Astrocyte (in vitro differentiated cells and primary cell): ENCODE data around the gene RPP25. TPM values are rescaled to one million over a fixed set of nuclear protein-coding genes. Genes with fewer than 3 reads are reported as not detected.

Source experiments
- DNase-seq: peaks from one replicate; pipeline ENCODE4 v3.0.0-alpha.2; 2010; ENCODE audit warnings: low read depth
- FAIRE-seq: peaks from 2 replicates; lab custom pipeline; 2011; peaks lifted over from hg19 to GRCh38; lab: Jason Lieb, UNC
- H2AFZ ChIP-seq: 2 replicates; pipeline ENCODE4 v1.6.0; 2012; ENCODE audit warnings: low read depth, low read length, inconsistent platforms
- H3K27ac ChIP-seq: 2 replicates; pipeline ENCODE4 v1.5.1; 2011; ENCODE audit warnings: low read depth, low read length, inconsistent platforms
- H3K27me3 ChIP-seq: 2 replicates; pipeline ENCODE4 v1.6.0; 2011; ENCODE audit warnings: low read length, inconsistent platforms; ENCODE audit not compliant: insufficient read depth
- H3K36me3 ChIP-seq: 2 replicates; pipeline ENCODE4 v1.5.1; 2011; ENCODE audit warnings: low read length, inconsistent platforms; ENCODE audit not compliant: insufficient read depth
- H3K4me1 ChIP-seq: 2 replicates; pipeline ENCODE4 v1.5.1; 2011; ENCODE audit warnings: low read length, inconsistent platforms; ENCODE audit not compliant: insufficient read depth
- H3K4me2 ChIP-seq: 2 replicates; pipeline ENCODE4 v1.6.0; 2012; ENCODE audit warnings: low read length, inconsistent platforms
- H3K4me3 ChIP-seq: 2 replicates; pipeline ENCODE4 v1.5.1; 2011; ENCODE audit warnings: low read depth, mild to moderate bottlenecking, low read length, inconsistent platforms; ENCODE audit not compliant: insufficient read depth
- H3K79me2 ChIP-seq: 2 replicates; pipeline ENCODE4 v1.6.0; 2012; ENCODE audit warnings: mild to moderate bottlenecking, low read length, inconsistent platforms; ENCODE audit not compliant: insufficient read depth
- H3K9ac ChIP-seq: 2 replicates; pipeline ENCODE4 v1.6.0; 2012; ENCODE audit warnings: mild to moderate bottlenecking, low read length, inconsistent platforms
- H3K9me3 ChIP-seq: 2 replicates; pipeline ENCODE4 v1.5.1; 2012; ENCODE audit warnings: low read depth, mild to moderate bottlenecking, low read length, inconsistent platforms; ENCODE audit not compliant: insufficient read depth
- H4K20me1 ChIP-seq: 2 replicates; pipeline ENCODE4 v1.6.0; 2012; ENCODE audit warnings: low read length, inconsistent platforms; ENCODE audit not compliant: insufficient read depth
- H3K27ac Mint-ChIP-seq: one replicate; pipeline ENCODE4 v1.8.0; 2021; ENCODE audit warnings: mild to moderate bottlenecking, mixed read lengths; ENCODE audit not compliant: unreplicated experiment
- H3K27me3 Mint-ChIP-seq: one replicate; pipeline ENCODE4 v1.8.0; 2021; ENCODE audit warnings: low read depth, mixed read lengths; ENCODE audit not compliant: unreplicated experiment
- H3K36me3 Mint-ChIP-seq: one replicate; pipeline ENCODE4 v1.8.0; 2021; ENCODE audit warnings: low read depth, mixed read lengths; ENCODE audit not compliant: unreplicated experiment
- H3K4me1 Mint-ChIP-seq: one replicate; pipeline ENCODE4 v1.8.0; 2021; ENCODE audit warnings: low read depth, mixed read lengths; ENCODE audit not compliant: unreplicated experiment
- H3K4me3 Mint-ChIP-seq: one replicate; pipeline ENCODE4 v1.8.0; 2021; ENCODE audit warnings: mild to moderate bottlenecking, moderate library complexity, mixed read lengths; ENCODE audit not compliant: unreplicated experiment
- H3K9me3 Mint-ChIP-seq: one replicate; pipeline ENCODE4 v1.8.0; 2021; ENCODE audit warnings: mild to moderate bottlenecking, mixed read lengths; ENCODE audit not compliant: unreplicated experiment
- EZH2 ChIP-seq: IDR thresholded peaks from 2 replicates; pipeline ENCODE4 v1.6.1; 2012; ENCODE audit warnings: mild to moderate bottlenecking, low read length, inconsistent platforms; ENCODE audit not compliant: insufficient read depth
- total RNA-seq: library from RNA; stranded (reverse); gene quantifications from 2 replicates; pipeline ENCODE4 v1.2.1, GENCODE V29; 2021
- TF ChIP-seq, protein P1 (sequence below): IDR thresholded peaks from 2 replicates; pipeline ENCODE4 v1.5.1; 2011; ENCODE audit warnings: low read depth, mild to moderate bottlenecking, inconsistent platforms, low read length, moderate library complexity; ENCODE audit not compliant: insufficient read depth

RPP25 gene
- total RNA-seq, 1 donor from 2014 or later, result 4.1 TPM

DNA sequence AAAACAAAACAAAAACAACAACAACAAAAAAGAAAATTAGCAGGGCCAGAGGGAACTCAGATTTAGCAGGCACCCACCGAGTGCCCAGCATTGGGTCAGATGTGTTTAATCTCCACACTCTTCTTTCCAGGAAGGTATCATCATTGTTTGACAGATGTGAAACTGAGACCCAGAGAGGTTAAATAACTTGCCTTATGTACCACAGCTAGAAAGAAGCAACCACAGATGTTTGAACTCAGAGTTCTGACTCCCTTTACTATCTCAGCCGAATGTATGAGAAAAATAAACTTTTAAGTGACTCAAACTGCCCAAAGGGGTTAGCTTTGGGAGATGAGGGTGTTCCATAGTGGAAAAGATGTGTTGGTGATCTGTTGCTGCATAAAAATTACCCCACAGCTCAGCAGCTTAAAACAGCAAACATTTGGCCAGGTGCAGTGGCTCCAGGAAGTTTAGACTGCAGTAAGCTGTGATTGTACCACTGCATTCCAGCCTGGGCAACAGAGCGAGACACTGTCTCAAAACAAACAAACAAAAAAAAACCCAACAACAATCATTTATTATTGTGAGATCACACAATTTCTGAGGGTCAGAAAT, 4.5 kb upstream of the RPP25 start:
- Histone ChIP-seq H3K36me3 (no peaks in the 10 kb centered on the region), H4K20me1 (no peaks in the 10 kb centered on the region), H3K9ac (no peak overlapping the region), H3K27me3 (peaks cover 32% of the 10 kb centered on the region), H2AFZ (no peak overlapping the region), H3K27ac (no peak overlapping the region), H3K4me2 (no peak overlapping the region), H3K9me3 (no peaks in the 10 kb centered on the region), H3K4me1 (peaks cover 25% of the 10 kb centered on the region), H3K79me2 (no peaks in the 10 kb centered on the region), H3K4me3 (no peak overlapping the region)
- TF ChIP-seq EZH2, result no peak
- TF ChIP-seq, protein P1, sequence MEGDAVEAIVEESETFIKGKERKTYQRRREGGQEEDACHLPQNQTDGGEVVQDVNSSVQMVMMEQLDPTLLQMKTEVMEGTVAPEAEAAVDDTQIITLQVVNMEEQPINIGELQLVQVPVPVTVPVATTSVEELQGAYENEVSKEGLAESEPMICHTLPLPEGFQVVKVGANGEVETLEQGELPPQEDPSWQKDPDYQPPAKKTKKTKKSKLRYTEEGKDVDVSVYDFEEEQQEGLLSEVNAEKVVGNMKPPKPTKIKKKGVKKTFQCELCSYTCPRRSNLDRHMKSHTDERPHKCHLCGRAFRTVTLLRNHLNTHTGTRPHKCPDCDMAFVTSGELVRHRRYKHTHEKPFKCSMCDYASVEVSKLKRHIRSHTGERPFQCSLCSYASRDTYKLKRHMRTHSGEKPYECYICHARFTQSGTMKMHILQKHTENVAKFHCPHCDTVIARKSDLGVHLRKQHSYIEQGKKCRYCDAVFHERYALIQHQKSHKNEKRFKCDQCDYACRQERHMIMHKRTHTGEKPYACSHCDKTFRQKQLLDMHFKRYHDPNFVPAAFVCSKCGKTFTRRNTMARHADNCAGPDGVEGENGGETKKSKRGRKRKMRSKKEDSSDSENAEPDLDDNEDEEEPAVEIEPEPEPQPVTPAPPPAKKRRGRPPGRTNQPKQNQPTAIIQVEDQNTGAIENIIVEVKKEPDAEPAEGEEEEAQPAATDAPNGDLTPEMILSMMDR, result no peak
- H3K36me3 Mint-ChIP-seq, result no peaks in the 10 kb centered on the region
- peak overlapping the region; percentile 47 for H3K4me3 Mint-ChIP-seq
- no peak for FAIRE-seq
- peaks cover 6% of the 10 kb centered on the region for H3K4me1 Mint-ChIP-seq
- H3K27me3 Mint-ChIP-seq, result peaks cover 46% of the 10 kb centered on the region
- no peaks in the 10 kb centered on the region for H3K9me3 Mint-ChIP-seq
- DNase-seq, result no peak
- no peak overlapping the region for H3K27ac Mint-ChIP-seq

DNA sequence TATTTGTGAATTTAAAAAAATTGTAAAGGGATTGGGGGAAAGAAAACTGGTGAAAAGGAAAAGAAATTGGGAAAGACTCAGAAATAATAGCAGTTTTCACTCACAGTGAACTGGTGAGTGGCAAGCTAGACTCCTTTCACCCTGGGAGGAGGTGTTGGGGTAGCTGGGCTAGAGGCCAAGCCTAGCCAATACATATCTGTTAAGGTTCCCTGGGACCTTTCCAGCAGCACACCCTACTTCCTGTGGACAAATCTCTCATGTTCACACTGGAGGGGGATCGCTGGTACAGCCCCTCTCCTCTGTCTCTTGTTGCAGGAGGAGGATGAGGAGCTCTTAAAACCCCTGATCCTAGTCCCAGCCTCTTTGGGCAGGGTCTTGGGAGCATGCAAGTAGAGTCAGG, 3.7 kb upstream of the RPP25 start:
- Mint-ChIP-seq H3K9me3 (no peaks in the 10 kb centered on the region), H3K27ac (no peak overlapping the region), H3K4me3 (no peak overlapping the region), H3K36me3 (no peaks in the 10 kb centered on the region), H3K4me1 (peaks cover 6% of the 10 kb centered on the region), H3K27me3 (peaks cover 46% of the 10 kb centered on the region)
- FAIRE-seq, result no peak
- no peak overlapping the region for H3K4me2 ChIP-seq
- no peak overlapping the region for H3K4me3 ChIP-seq
- peaks cover 28% of the 10 kb centered on the region for H3K4me1 ChIP-seq
- no peak overlapping the region for H3K9ac ChIP-seq
- TF ChIP-seq EZH2, result no peak
- TF ChIP-seq, protein P1, result no peak
- H3K9me3 ChIP-seq, result no peaks in the 10 kb centered on the region
- no peaks in the 10 kb centered on the region for H3K79me2 ChIP-seq
- no peaks in the 10 kb centered on the region for H3K36me3 ChIP-seq
- peaks cover 2% of the 10 kb centered on the region for H4K20me1 ChIP-seq
- no peak for DNase-seq
- H3K27me3 ChIP-seq, result peaks cover 32% of the 10 kb centered on the region
- no peak overlapping the region for H2AFZ ChIP-seq
- H3K27ac ChIP-seq, result no peak overlapping the region

DNA sequence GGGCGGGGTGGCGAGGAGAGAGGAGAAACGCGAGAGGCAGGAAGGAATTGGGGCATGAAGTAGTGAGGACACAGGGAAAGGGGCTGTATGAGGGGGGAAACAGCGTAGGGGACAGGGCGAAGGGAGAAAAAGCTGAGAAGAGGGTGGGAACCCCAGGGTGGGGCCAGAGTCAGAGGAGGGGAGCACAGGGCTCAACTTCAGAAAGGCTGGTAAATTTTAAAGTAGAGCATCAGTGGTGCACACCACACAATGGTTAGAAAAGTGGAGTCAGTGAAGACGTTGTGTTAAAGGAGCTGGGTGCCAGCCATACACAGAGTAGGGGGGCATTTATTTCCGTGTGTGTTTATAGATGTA, 3.0 kb upstream of the RPP25 start:
- Mint-ChIP-seq H3K27ac (peak overlapping the region; percentile 47), H3K36me3 (no peaks in the 10 kb centered on the region), H3K4me1 (peaks cover 3% of the 10 kb centered on the region), H3K4me3 (peak overlapping the region; percentile 67), H3K9me3 (no peaks in the 10 kb centered on the region), H3K27me3 (peaks cover 46% of the 10 kb centered on the region)
- peaks cover 32% of the 10 kb centered on the region for H3K27me3 ChIP-seq
- H3K4me2 ChIP-seq, result peak overlapping the region; percentile 80
- no peaks in the 10 kb centered on the region for H3K9me3 ChIP-seq
- H3K36me3 ChIP-seq, result no peaks in the 10 kb centered on the region
- H3K4me3 ChIP-seq, result no peak overlapping the region
- H2AFZ ChIP-seq, result no peak overlapping the region
- peaks cover 29% of the 10 kb centered on the region for H3K4me1 ChIP-seq
- peaks cover 7% of the 10 kb centered on the region for H4K20me1 ChIP-seq
- no peak overlapping the region for H3K9ac ChIP-seq
- H3K79me2 ChIP-seq, result no peaks in the 10 kb centered on the region
- DNase-seq, result no peak
- FAIRE-seq, result no peak
- TF ChIP-seq, protein P1, result no peak
- no peak for TF ChIP-seq EZH2
- H3K27ac ChIP-seq, result no peak overlapping the region
